ENCODE measurements around the gene PRRC2A.

The PRRC2A gene

GRCh38 chr6:31626952-31627351 is 6.4 kb downstream of the PRRC2A start:
- no peak for DNase-seq

DNA sequence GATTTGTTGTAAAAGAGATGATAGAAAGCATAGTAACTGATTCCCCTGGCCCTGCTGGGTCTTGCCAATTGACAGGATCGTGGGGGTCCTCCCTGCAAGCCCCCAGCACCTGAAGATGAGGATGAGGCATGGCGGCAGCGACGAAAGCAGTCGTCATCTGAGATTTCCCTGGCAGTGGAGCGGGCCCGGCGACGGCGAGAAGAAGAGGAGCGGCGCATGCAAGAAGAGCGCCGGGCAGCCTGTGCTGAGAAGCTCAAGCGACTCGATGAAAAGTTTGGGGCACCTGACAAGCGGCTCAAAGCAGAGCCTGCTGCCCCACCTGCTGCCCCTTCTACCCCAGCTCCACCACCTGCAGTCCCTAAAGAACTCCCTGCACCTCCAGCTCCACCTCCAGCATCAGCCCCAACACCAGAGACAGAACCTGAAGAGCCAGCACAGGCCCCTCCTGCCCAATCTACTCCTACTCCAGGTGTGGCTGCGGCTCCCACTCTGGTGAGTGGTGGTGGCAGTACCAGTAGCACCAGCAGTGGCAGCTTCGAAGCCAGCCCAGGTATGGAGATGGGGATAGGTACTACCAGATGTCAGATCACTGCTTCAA is 7.3 kb downstream of the PRRC2A start:
- DNase-seq: no peak

- DNase-seq: no peak
These were observed 8.5 kb downstream of the PRRC2A start for GRCh38 chr6:31629014-31629413.

DNA sequence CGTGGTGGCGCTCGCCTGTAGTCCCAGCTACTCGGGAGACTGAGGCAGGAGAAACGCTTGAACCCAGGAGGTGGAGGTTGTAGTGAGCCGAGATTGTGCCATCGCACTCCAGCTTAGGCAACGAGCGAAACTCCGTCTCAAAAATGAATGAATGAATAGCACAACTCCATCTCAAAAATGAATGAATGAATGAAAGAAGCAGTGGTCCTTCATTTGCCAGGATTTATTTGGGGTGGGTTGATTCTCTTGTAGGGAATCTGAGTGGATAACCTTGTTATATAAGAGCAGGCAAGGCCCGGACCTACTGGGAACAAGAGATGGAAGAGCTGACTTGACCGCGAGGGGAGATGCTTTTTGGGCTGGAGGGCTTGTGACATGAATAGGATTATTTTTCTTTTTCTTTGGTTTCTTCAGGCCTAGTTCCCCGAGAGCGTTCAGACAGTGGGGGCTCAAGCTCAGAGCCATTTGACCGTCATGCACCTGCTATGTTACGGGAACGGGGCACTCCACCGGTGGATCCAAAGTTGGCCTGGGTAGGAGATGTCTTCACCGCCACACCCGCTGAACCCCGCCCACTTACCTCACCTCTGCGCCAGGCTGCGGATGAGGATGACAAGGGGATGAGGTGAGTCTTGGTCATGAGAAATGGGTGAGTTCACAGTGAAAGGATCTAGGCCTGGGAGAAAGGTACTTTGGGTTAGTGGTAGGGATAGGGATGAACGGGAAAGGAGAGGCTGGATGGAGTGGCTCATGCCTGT is 9.8 kb downstream of the PRRC2A start:
- DNase-seq: no peak

- DNase-seq: no peak
These were observed 10.7 kb downstream of the PRRC2A start for GRCh38 chr6:31631209-31631608.

DNA sequence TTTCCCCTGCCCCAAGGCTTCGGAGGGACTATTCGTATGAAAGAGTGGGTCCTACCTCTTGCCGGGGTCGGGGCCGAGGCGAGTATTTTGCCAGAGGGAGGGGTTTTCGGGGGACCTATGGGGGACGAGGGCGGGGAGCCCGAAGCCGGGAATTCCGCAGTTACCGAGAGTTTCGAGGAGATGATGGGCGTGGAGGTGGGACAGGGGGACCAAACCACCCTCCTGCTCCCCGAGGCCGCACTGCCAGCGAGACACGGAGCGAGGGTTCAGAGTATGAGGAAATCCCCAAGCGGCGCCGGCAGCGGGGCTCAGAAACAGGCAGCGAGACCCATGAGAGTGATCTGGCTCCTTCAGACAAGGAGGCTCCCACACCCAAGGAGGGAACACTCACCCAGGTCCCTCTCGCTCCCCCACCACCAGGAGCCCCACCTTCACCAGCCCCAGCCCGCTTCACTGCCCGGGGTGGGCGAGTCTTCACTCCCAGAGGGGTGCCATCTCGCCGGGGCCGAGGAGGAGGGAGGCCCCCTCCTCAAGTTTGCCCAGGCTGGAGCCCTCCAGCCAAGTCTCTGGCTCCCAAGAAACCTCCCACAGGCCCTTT is 11.3 kb downstream of the PRRC2A start:
- no peak for DNase-seq

DNA sequence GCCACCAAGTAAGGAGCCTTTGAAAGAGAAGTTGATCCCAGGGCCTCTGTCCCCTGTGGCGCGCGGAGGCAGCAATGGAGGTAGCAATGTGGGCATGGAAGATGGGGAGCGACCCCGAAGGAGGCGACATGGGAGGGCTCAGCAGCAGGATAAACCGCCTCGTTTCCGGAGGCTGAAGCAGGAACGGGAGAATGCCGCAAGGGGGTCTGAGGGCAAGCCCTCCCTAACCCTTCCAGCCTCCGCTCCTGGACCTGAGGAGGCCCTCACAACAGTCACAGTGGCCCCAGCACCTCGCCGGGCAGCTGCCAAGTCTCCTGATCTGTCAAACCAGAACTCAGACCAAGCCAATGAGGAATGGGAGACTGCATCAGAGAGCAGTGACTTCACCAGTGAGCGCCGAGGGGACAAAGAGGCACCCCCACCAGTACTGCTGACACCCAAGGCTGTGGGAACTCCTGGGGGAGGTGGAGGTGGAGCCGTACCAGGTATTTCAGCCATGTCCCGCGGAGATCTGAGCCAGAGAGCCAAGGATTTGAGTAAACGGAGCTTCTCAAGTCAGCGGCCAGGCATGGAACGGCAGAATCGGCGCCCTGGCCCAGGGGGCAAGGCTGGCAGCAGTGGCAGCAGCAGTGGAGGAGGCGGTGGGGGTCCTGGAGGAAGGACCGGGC is 11.9 kb downstream of the PRRC2A start:
- no peak for DNase-seq

DNA sequence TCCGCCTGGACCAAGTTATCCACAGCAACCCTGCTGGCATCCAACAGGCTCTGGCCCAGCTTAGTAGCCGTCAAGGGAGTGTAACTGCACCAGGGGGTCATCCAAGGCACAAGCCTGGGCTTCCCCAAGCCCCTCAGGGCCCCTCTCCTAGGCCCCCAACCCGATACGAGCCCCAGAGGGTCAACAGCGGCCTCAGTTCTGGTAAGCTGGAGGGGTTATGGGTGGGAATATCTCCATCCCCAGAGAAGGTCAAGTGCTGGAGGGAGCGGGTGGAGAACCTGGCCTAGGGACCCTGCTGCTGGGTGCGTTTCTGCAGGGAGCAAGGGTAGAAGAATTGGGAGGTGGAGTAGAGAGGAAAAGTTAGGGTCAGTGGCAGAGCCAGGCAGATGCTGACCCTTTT is 12.9 kb downstream of the PRRC2A start:
- no peak for DNase-seq

- no peak for DNase-seq
These were observed 13.6 kb downstream of the PRRC2A start for GRCh38 chr6:31634131-31634530.

DNA sequence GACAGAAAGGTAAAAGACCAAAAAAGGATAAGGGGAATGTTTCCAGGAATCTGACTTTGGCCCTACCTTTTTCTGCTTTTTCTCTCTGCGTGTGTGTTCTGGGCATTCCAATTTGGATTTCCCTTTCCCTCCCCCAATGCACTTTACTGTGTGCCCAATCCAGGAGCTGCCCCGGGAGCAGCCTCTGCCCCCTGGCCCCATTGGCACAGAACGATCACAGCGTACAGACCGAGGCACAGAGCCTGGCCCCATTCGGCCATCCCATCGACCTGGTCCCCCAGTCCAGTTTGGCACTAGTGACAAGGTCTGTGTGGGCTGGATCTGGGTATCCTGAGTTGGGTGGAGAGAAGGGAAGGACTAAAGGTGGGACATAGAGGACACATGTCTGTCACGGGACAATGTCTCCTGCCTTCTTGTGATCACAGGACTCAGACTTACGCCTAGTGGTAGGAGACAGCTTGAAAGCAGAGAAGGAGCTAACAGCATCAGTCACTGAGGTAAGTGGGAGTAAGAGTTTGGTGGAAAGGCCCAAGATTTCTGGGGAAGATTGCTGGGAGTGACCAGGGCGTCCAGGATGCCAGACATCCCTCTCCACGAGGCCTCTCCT is 14.6 kb downstream of the PRRC2A start:
- DNase-seq: no peak

DNA sequence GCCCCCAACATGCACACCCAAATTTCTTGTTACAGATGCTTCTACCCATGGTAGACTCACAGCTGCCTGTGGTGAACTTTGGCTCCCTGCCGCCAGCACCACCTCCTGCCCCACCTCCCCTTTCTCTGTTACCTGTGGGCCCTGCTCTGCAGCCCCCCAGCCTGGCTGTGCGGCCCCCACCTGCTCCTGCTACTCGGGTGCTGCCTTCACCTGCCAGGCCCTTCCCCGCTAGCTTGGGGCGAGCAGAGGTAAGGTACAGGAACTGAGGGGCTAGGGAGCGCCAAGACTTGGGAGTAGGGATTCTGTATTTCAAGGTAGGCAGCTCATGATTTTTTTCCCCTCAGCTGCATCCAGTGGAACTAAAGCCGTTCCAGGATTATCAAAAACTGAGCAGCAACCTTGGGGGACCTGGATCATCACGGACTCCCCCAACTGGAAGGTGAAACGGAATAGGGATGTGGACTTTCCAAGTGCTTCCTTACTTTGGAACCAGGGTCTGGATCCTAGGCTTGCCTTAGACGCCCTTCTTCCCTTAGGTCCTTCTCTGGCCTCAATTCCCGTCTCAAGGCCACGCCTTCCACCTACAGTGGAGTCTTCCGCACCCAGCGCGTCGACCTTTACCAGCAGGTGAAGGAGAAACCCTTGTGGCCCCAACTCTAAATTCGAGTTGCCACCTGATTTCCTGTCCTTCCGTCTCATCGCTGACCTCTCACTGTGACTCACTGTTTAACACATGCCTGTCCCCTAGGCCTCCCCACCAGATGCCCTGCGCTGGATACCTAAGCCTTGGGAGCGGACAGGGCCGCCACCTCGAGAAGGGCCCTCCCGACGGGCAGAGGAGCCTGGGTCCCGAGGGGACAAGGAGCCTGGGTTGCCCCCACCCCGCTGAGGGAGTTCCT is 16.4 kb downstream of the PRRC2A start:
- no peak for DNase-seq

DNA sequence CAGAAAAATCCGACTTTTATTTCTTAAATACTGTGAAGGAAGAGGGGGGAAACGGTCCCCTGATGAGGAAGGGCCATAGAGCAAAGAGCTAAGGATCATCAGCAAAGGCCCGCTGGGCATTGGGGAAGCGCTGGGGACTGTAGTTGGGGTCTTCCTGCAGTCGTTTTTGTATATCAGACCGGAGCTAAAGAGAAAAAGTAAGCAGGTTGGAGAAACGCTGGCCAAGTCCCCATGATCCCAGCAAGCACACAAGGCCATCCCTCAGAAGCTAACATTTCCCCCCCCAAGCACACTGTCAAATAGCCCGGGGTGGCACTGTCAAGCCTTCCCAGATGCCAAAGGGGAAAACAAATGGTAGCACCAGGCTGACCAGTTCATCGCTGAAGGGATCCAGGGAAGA is 18.5 kb downstream of the PRRC2A start:
- DNase-seq: no peak

DNA sequence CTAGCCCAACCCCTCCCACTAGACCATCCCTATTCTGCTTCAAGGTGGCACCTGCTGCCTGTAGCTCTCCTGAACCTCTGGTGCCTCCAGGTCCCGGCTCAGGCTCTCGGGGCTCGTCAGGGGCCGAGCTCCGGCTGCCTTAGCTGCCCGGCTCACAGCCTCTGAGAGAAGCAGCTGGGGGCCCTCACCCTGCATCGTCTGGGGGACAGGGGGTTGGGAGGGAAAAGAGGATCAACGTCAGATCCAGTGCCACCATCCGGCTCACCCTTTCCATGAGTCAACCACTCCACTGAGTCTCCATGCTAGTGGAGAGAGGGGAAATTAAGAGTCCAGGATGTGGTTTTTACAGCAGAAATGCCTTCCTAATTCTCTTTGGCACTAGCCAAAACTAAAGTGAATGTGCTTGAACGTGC is 18.9 kb downstream of the PRRC2A start:
- DNase-seq: no peak

DNA sequence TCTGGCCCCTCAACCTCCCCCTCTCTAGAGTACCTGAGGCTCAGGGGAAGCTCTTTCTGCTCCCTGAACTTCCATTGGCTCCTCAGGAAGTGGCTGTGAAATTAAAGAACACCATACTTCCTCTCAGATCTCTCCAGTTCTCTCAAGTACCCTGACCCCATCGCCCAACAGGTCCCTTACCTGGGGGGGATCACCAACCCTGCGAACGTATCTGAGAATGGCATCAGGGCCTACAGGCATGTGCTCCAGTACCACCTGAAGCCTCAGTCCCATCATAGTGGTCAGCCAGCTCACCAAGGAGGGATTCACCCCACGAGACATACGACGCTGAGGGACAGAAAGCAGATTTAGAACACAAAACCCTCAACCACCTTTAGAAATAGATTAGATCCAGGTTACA is 20.1 kb downstream of the PRRC2A start:
- DNase-seq: no peak

DNA sequence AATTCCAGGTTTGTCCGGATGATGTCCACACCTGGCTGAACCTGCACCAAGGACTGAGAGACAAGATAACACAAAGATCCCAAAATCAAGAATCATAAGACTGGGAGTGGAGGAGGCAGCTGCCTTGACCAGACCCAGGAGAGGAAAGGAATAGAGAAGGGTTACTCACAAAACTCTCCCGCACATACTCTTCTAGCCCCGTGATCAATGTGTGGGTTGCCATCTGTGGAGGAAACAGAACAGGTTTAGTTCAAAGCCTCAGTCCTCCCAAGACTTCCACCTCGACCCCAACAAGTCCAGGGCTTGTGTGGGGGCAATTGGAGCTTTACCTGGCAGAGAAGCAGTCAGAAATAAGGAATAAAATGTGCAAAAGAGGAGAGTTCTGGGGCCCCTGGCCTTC is 20.9 kb downstream of the PRRC2A start:
- no peak for DNase-seq

GRCh38 chr6:31642798-31643570 is 22.5 kb downstream of the PRRC2A start:
- DNase-seq: no peak

DNA sequence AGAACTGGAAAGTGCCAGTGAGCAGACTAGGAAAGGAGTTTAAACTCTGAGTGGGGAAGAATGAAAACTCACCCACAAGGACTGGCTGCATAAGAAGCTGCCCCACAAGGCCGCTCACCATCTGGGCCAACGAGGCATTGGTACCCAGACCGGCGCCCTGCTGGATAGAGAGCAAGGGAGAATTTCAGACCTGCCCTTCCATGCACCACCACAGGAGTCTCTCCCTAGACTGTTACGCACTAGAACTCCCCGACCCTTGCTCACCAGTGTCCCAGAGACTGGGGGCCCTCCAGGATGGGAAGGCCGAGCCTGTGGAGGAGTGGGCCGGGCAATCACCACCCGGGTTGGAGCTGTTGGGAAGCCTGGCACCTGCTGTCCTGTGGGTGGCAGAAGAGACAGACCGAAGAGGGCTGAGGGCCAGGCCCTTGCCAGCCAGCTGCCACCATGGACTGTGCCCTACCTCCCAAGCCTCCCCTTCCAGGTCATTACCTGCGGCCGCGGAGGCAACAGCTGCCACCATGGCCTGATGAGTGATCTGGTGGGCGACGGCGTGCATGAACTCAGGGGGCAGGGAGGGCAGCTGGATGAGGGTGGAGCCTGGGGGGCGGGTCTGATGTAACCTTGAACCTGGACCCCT is 23.4 kb downstream of the PRRC2A start:
- no peak for DNase-seq

DNA sequence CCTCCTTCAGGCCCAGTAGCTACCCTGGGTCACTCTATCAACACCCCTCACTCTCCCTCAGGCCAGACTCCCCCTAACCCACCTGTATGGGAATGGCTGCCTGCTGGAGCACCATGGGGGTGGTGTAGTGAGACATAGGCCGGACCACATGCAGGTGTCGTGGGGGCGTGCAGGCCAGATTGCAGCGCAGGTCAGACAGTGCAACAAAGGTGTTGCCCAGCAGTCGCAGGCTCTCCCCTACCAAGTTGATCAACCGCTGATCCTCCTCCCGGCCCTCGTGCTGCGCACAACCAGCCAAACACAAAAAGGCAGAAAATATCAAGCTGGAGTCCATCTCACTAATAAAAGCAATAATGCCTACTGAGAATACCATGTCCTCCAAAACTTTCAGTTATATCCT is 24.8 kb downstream of the PRRC2A start:
- DNase-seq: no peak

GRCh38 chr6:31651602-31652191 is 31.2 kb downstream of the PRRC2A start:
- no peak for DNase-seq

DNA sequence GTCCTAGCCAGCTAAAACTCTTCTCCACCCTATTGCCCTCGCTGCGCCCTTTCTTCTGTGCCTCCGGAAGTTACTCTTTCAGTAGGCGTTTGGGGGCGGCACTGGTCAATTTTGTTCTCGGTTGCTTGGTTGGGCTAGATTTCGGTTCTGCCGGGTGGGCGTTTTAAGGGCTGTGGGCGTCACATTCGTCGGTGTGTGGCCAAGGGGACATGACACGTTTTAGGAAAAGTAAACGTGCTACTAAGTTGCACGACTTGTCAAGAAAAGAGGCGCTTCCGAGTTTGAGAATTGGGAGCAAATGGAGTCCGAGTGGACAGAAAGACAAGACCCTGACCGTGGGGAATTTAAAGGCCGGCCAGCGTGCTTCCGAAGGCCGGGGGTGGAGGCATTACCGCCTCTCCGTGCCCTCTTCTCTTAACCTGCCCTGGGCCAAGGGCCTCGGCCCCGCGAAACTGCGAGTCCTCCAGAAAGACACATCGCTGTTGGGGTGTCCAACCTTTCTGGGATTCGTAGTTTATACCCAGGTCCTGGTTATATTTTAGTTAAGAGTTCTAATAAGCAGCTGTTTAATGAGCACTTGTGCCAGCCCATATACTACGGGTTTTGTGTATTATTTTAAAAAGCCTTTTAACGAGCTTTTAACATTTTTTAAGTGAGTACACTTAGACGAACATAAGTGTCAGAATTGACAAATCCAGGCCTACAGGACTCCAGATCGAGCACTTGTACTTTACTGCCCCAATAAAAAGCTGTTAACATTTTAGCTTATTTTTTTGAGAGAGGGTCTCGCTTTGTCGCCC is 32.6 kb downstream of the PRRC2A start:
- no peak for DNase-seq

Measured in activated CD4-positive, alpha-beta T cell treated with anti-CD3 and anti-CD28 coated beads for 1 hour (primary cell).